Sigmoid colon (tissue), 7 donors: ENCODE measurements around the gene SMIM36. TPM values are rescaled to one million over a fixed set of nuclear protein-coding genes. Genes with fewer than 3 reads are reported as not detected.

Experiments used
- DNase-seq: peaks from one replicate; pipeline ENCODE4 v3.0.0-alpha.2; 2019
- H3K27ac ChIP-seq, 4 donors: fragments of 200-600 bp; sonication (generic); one replicate each; pipeline ENCODE4 v1.5.1; 2016 to 2019; ENCODE audit warnings: mild to moderate bottlenecking in 1 of 4
- H3K27me3 ChIP-seq, 3 donors: fragments of 200-600 bp; sonication (generic); one replicate each; pipeline ENCODE4 v1.5.1; 2019; ENCODE audit warnings: mild to moderate bottlenecking in 1 of 3
- H3K36me3 ChIP-seq, 4 donors: fragments of 200-600 bp; sonication (generic); one replicate each; pipeline ENCODE4 v1.5.1; 2016 to 2019
- H3K4me1 ChIP-seq, 4 donors: fragments of 200-600 bp; sonication (generic); one replicate each; pipeline ENCODE4 v1.5.1; 2017 to 2019
- H3K4me3 ChIP-seq, 4 donors: fragments of 200-600 bp; sonication (generic); one replicate each; pipeline ENCODE4 v1.5.1; 2017 to 2019; ENCODE audit warnings: mild to moderate bottlenecking in 2 of 4, moderate library complexity in 1 of 4
- H3K9me3 ChIP-seq, 4 donors: fragments of 200-600 bp in 3 of 4; sonication (generic) in 3 of 4; one replicate each; pipeline versions ENCODE4 v1.5.1 to v1.6.1; 2013 to 2019
- EP300 ChIP-seq, 4 donors: sonication (generic); formaldehyde crosslinking; IDR thresholded peaks; one replicate each; pipeline ENCODE4 v1.6.1; 2017; ENCODE audit warnings: antibody characterized with exemption in 4 of 4
- POLR2A ChIP-seq, 2 donors: fragments of 450-650 bp; IDR thresholded peaks; one replicate each; pipeline ENCODE4 v1.6.1; 2016; ENCODE audit warnings: antibody characterized with exemption in 2 of 2, mild to moderate bottlenecking in 2 of 2, moderate library complexity in 2 of 2
- POLR2AphosphoS5 ChIP-seq, 4 donors: sonication (generic); formaldehyde crosslinking; IDR thresholded peaks; one replicate each; pipeline ENCODE4 v1.6.1; 2017; ENCODE audit warnings: antibody characterized with exemption in 4 of 4
- WGBS, 2 donors: extraction: QIAGEN DNeasy Blood & Tissue Kit; methylation state at CpG; one replicate each; pipeline ENCODE4 v1.1.7; 2013; 5-methylcytosine and 5-hydroxymethylcytosine counted together
- intact Hi-C: fragments of 100-400 bp; cut with DNase I; formaldehyde crosslinking; loops from one replicate; pipeline ENCODE4 v1.15.1; 2023
- polyA plus RNA-seq, 3 donors: library from polyadenylated mRNA; stranded (reverse); fragments of 200-250 nt; gene quantifications; one replicate each; pipeline ENCODE4 v1.2.3, GENCODE V29; 2013
- total RNA-seq, 4 donors: library from RNA; depleted of rRNA; stranded (reverse); fragments of >200 nt; gene quantifications; one replicate each; pipeline ENCODE4 v1.1.0, GENCODE V29; 2016
- TF ChIP-seq, protein P1 (sequence below), 4 experiments: fragments of 450-650 bp in 3 of 4; fragments of 200-600 bp in 1 of 4; IDR thresholded peaks; one replicate each; pipeline ENCODE4 v1.5.1; 2016 to 2019; ENCODE audit warnings: antibody characterized with exemption in 4 of 4, mild to moderate bottlenecking in 3 of 4, moderate library complexity in 2 of 4
- donor health status: healthy with polysubstance abuse.
- donor health status: Bipolar disorder and iron deficiency.
- donor health status: healthy.

The SMIM36 gene
- total and polyA plus RNA-seq, 7 donors: not detected

DNA sequence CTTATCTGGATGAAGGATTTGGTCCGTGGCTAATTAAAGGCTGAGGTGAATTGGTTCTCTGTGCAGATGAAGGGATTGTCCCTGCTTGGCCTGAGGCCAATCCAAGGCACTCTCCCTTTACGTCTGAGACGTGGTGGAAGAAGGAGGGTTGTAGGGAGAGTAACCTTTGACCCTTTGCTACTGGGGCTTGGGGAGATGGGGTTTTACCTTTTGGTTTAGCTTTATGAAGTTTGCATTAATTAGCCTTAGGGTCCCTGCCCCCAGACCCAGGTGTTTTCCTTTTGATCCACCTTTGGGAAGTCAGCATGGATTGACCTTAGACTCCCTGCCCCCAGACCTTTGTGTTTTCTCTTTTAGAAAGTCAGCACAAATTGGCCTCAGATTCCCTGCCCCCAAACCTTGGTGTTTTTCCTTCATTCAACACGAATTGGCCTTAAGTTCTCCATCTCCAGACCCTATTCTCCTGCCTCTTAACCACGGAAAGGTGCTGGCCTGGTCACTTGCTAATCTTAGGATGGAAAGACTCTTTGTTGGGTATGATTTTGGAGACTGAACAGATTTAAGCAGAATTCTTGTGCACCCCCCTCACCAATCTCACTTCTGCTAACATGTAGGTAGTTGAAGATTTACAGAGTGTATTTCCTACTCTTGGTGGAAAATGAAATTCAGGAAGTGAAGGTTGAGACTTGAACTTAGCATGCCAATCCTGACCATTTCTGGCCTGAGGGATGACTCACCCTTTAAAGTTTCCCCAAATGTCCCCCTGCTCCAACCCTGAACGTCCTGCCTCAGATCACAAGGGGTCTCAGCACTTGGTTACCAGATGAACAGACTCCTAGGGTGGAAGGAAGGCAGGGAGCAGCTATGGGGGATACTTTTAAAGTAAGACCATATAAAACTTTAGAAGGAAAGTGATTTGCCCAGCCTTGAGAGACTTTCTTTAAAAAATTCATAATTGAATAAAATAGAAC lies 66.5 kb downstream of the SMIM36 start:
- TF ChIP-seq, protein P1, sequence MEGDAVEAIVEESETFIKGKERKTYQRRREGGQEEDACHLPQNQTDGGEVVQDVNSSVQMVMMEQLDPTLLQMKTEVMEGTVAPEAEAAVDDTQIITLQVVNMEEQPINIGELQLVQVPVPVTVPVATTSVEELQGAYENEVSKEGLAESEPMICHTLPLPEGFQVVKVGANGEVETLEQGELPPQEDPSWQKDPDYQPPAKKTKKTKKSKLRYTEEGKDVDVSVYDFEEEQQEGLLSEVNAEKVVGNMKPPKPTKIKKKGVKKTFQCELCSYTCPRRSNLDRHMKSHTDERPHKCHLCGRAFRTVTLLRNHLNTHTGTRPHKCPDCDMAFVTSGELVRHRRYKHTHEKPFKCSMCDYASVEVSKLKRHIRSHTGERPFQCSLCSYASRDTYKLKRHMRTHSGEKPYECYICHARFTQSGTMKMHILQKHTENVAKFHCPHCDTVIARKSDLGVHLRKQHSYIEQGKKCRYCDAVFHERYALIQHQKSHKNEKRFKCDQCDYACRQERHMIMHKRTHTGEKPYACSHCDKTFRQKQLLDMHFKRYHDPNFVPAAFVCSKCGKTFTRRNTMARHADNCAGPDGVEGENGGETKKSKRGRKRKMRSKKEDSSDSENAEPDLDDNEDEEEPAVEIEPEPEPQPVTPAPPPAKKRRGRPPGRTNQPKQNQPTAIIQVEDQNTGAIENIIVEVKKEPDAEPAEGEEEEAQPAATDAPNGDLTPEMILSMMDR (IDR thresholded peaks at IDR 0.05): no peak
- TF ChIP-seq POLR2AphosphoS5 (IDR thresholded peaks at IDR 0.05) (no peak), EP300 (IDR thresholded peaks at IDR 0.05) (no peak), POLR2A (IDR thresholded peaks at IDR 0.05) (no peak)
- DNase-seq: no peak
- Histone ChIP-seq H3K36me3 (no peaks in the 10 kb centered on the region), H3K4me1 (peaks cover 0 to 78% (median 67%) of the 10 kb centered on the region in 4 donors), H3K9me3 (no peaks in the 10 kb centered on the region), H3K27ac (peak overlapping the region; percentile 78 to 92 (median 86)), H3K4me3 (no peak overlapping the region), H3K27me3 (no peaks in the 10 kb centered on the region)
- 32 to 63% methylated on average over 6 of the region's 6 CpGs for WGBS, 2 donors
- intact Hi-C loops: no loop called here

DNA sequence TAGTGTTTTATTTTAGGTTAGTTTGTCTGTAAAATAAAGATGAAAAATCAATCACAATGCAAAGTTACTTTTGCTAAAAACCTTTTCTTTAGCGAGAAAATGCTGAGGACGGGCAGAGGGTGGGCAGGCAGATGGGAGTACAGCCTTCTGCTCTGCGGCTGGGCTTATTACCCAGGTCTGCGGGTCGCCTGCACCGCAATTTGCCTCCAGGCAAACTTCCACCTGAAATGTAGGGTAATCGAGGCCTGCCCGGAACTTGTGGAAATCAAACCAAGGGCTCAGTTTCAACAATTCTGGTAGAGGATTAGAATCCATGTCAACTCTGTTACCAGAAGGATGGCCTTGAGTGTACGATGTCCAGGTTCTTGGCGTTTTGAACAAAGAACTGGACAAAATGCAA lies 67.3 kb downstream of the SMIM36 start:
- H3K27me3 ChIP-seq: no peaks in the 10 kb centered on the region
- H3K4me1 ChIP-seq: peaks cover 0 to 75% (median 67%) of the 10 kb centered on the region in 4 donors
- H3K36me3 ChIP-seq: no peaks in the 10 kb centered on the region
- intact Hi-C loops: no loop called here
- whole genome bisulfite sequencing, 2 donors: 94 to 97% methylated on average over 10 of the region's 10 CpGs
- H3K27ac ChIP-seq: peak overlapping the region; percentile 78 to 92 (median 86)
- no peak overlapping the region for H3K4me3 ChIP-seq
- no peaks in the 10 kb centered on the region for H3K9me3 ChIP-seq
- no peak for TF ChIP-seq POLR2AphosphoS5 (IDR thresholded peaks at IDR 0.05)
- no peak for TF ChIP-seq POLR2A (IDR thresholded peaks at IDR 0.05)
- no peak for TF ChIP-seq EP300 (IDR thresholded peaks at IDR 0.05)
- TF ChIP-seq, protein P1 (IDR thresholded peaks at IDR 0.05): no peak
- no peak for DNase-seq

DNA sequence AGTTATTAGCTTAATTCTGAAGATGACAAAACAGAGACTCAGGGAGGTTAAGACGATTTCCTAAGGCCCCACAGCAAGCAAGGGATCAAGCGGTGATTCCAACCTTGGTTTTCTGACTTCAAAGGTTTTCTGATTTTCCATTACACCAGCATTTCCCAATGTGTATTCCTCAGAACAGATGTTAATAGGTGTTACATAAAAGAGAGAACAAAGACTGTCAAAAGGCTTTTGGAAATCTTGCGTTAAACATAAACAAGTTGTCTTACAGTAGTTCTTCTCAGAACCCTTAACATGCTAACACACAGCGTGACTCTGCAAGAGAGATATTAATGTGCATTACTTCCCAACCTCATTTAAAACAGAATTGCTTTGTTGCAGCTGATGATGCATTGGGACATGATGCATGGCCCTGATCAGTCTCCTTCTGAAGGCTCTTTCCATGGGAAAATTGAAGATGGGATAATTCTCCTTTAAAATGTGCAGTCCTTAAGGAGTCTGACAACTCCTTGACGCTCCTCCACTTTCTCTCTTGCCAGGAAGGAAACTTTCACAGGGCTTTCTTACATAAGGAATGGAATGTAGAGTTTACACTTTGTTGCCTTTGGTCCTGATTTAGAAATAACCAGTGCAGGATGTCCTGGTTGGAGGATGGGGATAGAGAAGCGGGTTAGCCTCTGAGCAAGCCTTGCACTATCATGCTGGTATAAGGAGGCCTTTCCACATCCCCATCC lies 68.1 kb downstream of the SMIM36 start:
- intact Hi-C loops: no loop called here
- Histone ChIP-seq H3K4me3 (no peak overlapping the region), H3K27ac (peak overlapping the region; percentile 78 to 92 (median 86)), H3K9me3 (no peaks in the 10 kb centered on the region), H3K27me3 (no peaks in the 10 kb centered on the region), H3K36me3 (no peaks in the 10 kb centered on the region), H3K4me1 (peaks cover 0 to 70% (median 67%) of the 10 kb centered on the region in 4 donors)
- TF ChIP-seq, protein P1 (IDR thresholded peaks at IDR 0.05): no peak
- TF ChIP-seq EP300 (IDR thresholded peaks at IDR 0.05): peak; percentile 81 to 98 (median 86)
- TF ChIP-seq POLR2A (IDR thresholded peaks at IDR 0.05): no peak
- TF ChIP-seq POLR2AphosphoS5 (IDR thresholded peaks at IDR 0.05): peak; percentile 77 to 88 (median 82)
- peak; percentile 77 for DNase-seq
- WGBS, 2 donors: 86 to 91% methylated on average over 6 of the region's 6 CpGs

DNA sequence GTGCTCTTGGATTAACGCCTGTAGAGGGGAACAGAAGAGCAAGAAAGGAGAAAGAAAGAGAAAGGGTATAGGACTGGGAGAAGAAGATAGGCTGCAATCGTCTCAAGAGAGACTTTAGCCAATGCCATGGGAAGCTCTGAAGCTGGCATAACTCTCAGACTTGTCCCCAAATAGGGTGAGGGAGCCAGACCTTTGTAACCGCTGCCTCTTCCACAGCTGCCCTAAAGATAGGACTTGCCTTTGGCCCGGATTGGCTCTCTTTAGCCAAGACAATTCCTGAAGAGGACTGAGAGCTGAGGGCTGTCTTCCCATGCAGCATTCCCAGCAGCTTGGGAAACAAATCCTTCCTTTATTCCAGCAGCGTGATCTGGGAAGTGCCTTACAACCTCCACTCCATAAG lies 68.8 kb downstream of the SMIM36 start:
- Histone ChIP-seq H3K9me3 (no peaks in the 10 kb centered on the region), H3K36me3 (no peaks in the 10 kb centered on the region), H3K4me1 (peaks cover 0 to 70% (median 67%) of the 10 kb centered on the region in 4 donors), H3K4me3 (no peak overlapping the region), H3K27me3 (no peaks in the 10 kb centered on the region), H3K27ac (peak overlapping the region; percentile 78 to 92 (median 86))
- intact Hi-C loops: no loop called here
- TF ChIP-seq EP300 (IDR thresholded peaks at IDR 0.05) (no peak), POLR2AphosphoS5 (IDR thresholded peaks at IDR 0.05) (no peak), POLR2A (IDR thresholded peaks at IDR 0.05) (no peak)
- TF ChIP-seq, protein P1 (IDR thresholded peaks at IDR 0.05): no peak
- 70 to 80% methylated on average over 5 of the region's 5 CpGs for WGBS, 2 donors
- DNase-seq: no peak
